Measurements from ENCODE around the gene HLA-DMA. TPM values are rescaled to one million over a fixed set of nuclear protein-coding genes. Genes with fewer than 3 reads are reported as not detected.

HLA-DMA gene
- total and polyA plus RNA-seq, 2 of the 8 experiments (the other 6 are each of a cell fraction or from before 2014, with no cell fraction given), result 13.3 to 23.1 TPM

- TF ChIP-seq KDM5A (IDR thresholded peaks at IDR 0.05; ENCODE audit: low read length) (no peak), POLR2AphosphoS5 (IDR thresholded peaks at IDR 0.05; ENCODE audit: low read depth, low read length) (no peak)
These were observed 17.2 kb downstream of the HLA-DMA start (continued) for GRCh38 chr6:32935551-32936238.

Data from H1 (cell line).